Right lobe of liver (tissue), 6 donors: ENCODE results near the gene FCMR. TPM values are rescaled to one million over a fixed set of nuclear protein-coding genes. Genes with fewer than 3 reads are reported as not detected.
A peak's percentile ranks its signal among the peaks of the same experiment; 100 is the strongest.
"Not testable (repeated sequence)": the region's sequence is repeated elsewhere in the genome, so short reads cannot be mapped to it uniquely, and the experiment has no call there.

ENCODE experiments used
- ATAC-seq, 4 donors: fragments of 200-7000 bp; cut with Tn5 transposase; one replicate each; pipeline ENCODE4 v1.9.1; 2020; ENCODE audit warnings: mild to moderate bottlenecking in 4 of 4, moderate library complexity in 4 of 4
- DNase-seq, 3 donors: peaks; one replicate each; pipeline ENCODE4 v3.0.0-alpha.2; 2020
- H3K27ac ChIP-seq, 3 donors: fragments of 200-600 bp; one replicate each; pipeline ENCODE4 v1.8.0; 2022
- H3K27me3 ChIP-seq, 2 donors: fragments of 200-600 bp; one replicate each; pipeline ENCODE4 v1.8.0; 2022
- H3K36me3 ChIP-seq, 4 donors: fragments of 200-600 bp; sonication (generic) in 1 of 4; one replicate each; pipeline versions ENCODE4 v1.5.1 to v1.8.0; 2017 to 2022; ENCODE audit warnings: control low read depth in 1 of 4
- H3K4me1 ChIP-seq, 4 donors: fragments of 200-600 bp; sonication (generic) in 1 of 4; one replicate each; pipeline versions ENCODE4 v1.5.1 to v1.8.0; 2017 to 2022; ENCODE audit warnings: control low read depth in 1 of 4
- H3K4me3 ChIP-seq, 3 donors: fragments of 200-600 bp; one replicate each; pipeline ENCODE4 v1.8.0; 2022
- H3K9me3 ChIP-seq, 4 donors: fragments of 200-600 bp; sonication (generic) in 1 of 4; one replicate each; pipeline versions ENCODE4 v1.5.1 to v1.8.0; 2017 to 2022; ENCODE audit warnings: control low read depth in 1 of 4
- CTCF ChIP-seq, 4 donors: fragments of 200-600 bp in 3 of 4; fragments of 450-650 bp in 1 of 4; IDR thresholded peaks; one replicate each; pipeline versions ENCODE4 v1.5.1 to v1.8.0; 2016 to 2022; ENCODE audit warnings: antibody characterized with exemption in 4 of 4, mild to moderate bottlenecking in 2 of 4
- POLR2A ChIP-seq: fragments of 450-650 bp; IDR thresholded peaks from one replicate; pipeline ENCODE4 v1.6.1; 2017; ENCODE audit warnings: antibody characterized with exemption, mild to moderate bottlenecking
- WGBS: methylation state at CpG from one replicate; pipeline ENCODE4 v1.1.6; 2018; ENCODE audit warnings: low coverage, low lambda C conversion rate; ENCODE audit not compliant: insufficient coverage; ENCODE audit errors: missing lambda C conversion rate; 5-methylcytosine and 5-hydroxymethylcytosine counted together
- intact Hi-C, 2 donors: fragments of 100-400 bp; cut with DNase I; formaldehyde crosslinking; loops; one replicate each; pipeline versions ENCODE4 v1.11.2 to v1.14.1; 2022
- total RNA-seq, 6 experiments: library from RNA; depleted of rRNA in 2 of 6; stranded (reverse); fragments of >200 nt in 2 of 6; fragmentation: NEBNext Ultra II Directional in 3 of 6; extraction: Animal tissue kit (Norgen Biotek cat#: 25700) in 3 of 6; gene quantifications; one replicate each; pipeline versions ENCODE4 v1.1.0 to v1.2.4, GENCODE V29; 2016 to 2023
- donor health status: DM: no; HTN: yes; CAD: no.
- donor health status: DM: no; HTN: no; CAD: no.
- donor health status: DM: no; HTN: no; CAD: no.
- donor health status: DM: no; HTN: yes; CAD: no.
- donor health status: DM: no; HTN: yes; CAD: no.

Gene FCMR
- total RNA-seq, 6 experiments from 2014 or later = 0.80 to 3.2 (median 1.4) TPM

- Histone ChIP-seq H3K27me3 (no peaks in the 10 kb centered on the region), H3K36me3 (no peaks in the 10 kb centered on the region), H3K27ac (no peak overlapping the region), H3K4me3 (no peak overlapping the region), H3K4me1 (no peaks in the 10 kb centered on the region), H3K9me3 (no peaks in the 10 kb centered on the region)
- DNase-seq (no peak), ATAC-seq (peak; percentile 11 to 42 (median 32))
- TF ChIP-seq POLR2A (no peak), CTCF (IDR thresholded peaks at IDR 0.05) (peak in 3 of 4 donors; percentile 5 to 17 (median 9))
- intact Hi-C loops = no loop called here
- 74% methylated on average over 3 of the region's 5 CpGs for WGBS
Measured at GRCh38 chr1:206856674-206857464, 64.9 kb downstream of the FCMR start.

GRCh38 chr1:206855859-206856258 is 65.9 kb downstream of the FCMR start:
- no peak for ATAC-seq
- no peaks in the 10 kb centered on the region for H3K27me3 ChIP-seq
- no peak overlapping the region for H3K27ac ChIP-seq
- TF ChIP-seq POLR2A (no peak), CTCF (IDR thresholded peaks at IDR 0.05) (no peak)
- intact Hi-C loops = no loop called here
- H3K9me3 ChIP-seq = no peaks in the 10 kb centered on the region
- no peak overlapping the region for H3K4me3 ChIP-seq
- 65% methylated on average over 2 of the region's 2 CpGs for whole genome bisulfite sequencing
- H3K4me1 ChIP-seq = no peaks in the 10 kb centered on the region
- no peaks in the 10 kb centered on the region for H3K36me3 ChIP-seq
- DNase-seq = no peak

- Histone ChIP-seq H3K27ac (no peak overlapping the region), H3K9me3 (no peaks in the 10 kb centered on the region), H3K27me3 (no peaks in the 10 kb centered on the region), H3K4me3 (no peak overlapping the region), H3K4me1 (no peaks in the 10 kb centered on the region), H3K36me3 (no peaks in the 10 kb centered on the region)
- no peak for DNase-seq
- 61% methylated on average over 3 of the region's 3 CpGs for WGBS
- peak in 1 of 4 donors; percentile 19 for ATAC-seq
- intact Hi-C loops = no loop called here
- TF ChIP-seq CTCF (IDR thresholded peaks at IDR 0.05) (no peak), POLR2A (no peak)
Measured at GRCh38 chr1:206854401-206855129, 67.2 kb downstream of the FCMR start.

- ATAC-seq, H3K27ac ChIP-seq, H3K4me1 ChIP-seq, DNase-seq, H3K9me3 ChIP-seq, H3K27me3 ChIP-seq, intact Hi-C loops, H3K4me3 ChIP-seq, H3K36me3 ChIP-seq: not testable (repeated sequence)
Measured at GRCh38 chr1:206853696-206854095, 68.0 kb downstream of the FCMR start.

Other genes starting within 250 kb of the FCMR start
- 10 to 100 TPM; 25.6 to 46.6 (median 34.0) TPM for gene MAPKAPK2, start 237.0 kb downstream of the FCMR start, total RNA-seq
- gene IL19, start 151.2 kb downstream of the FCMR start, total RNA-seq = not detected
- gene IL10, start 149.4 kb downstream of the FCMR start, total RNA-seq = 1 to 10 TPM in 1 of 6 experiments, under 1 TPM in 3, not detected in 2; 0.26 to 2.2 (median 0.63) TPM
- not detected for gene IL20, start 56.3 kb downstream of the FCMR start, total RNA-seq
- not detected for gene IL24, start 24.5 kb downstream of the FCMR start, total RNA-seq
- 100 to 1,000 TPM in 2 of 6 experiments, 10 to 100 TPM in 4; 20.6 to 134 (median 85.1) TPM for gene PIGR, start 24.5 kb upstream of the FCMR start, total RNA-seq
- gene FCAMR, start 48.5 kb upstream of the FCMR start, total RNA-seq = 10 to 100 TPM in 1 of 6 experiments, 1 to 10 TPM in 4, under 1 TPM in 1; 0.44 to 31.1 (median 2.2) TPM
- gene C1orf116, start 110.8 kb upstream of the FCMR start, total RNA-seq = under 1 TPM; 0.27 to 0.68 (median 0.37) TPM
- gene YOD1, start 129.3 kb upstream of the FCMR start, total RNA-seq = 1 to 10 TPM; 3.0 to 4.8 (median 3.5) TPM
- gene PFKFB2, start 131.3 kb upstream of the FCMR start, total RNA-seq = 1 to 10 TPM; 2.9 to 6.1 (median 5.1) TPM
- gene C4BPB, start 166.9 kb upstream of the FCMR start, total RNA-seq = 100 to 1,000 TPM; 156 to 328 (median 226) TPM
- 1,000 to 10,000 TPM in 3 of 6 experiments, 100 to 1,000 TPM in 3; 746 to 1,325 (median 959) TPM for gene C4BPA, start 182.3 kb upstream of the FCMR start, total RNA-seq